ENCODE measurements around the gene MN1.

Gene MN1

DNA sequence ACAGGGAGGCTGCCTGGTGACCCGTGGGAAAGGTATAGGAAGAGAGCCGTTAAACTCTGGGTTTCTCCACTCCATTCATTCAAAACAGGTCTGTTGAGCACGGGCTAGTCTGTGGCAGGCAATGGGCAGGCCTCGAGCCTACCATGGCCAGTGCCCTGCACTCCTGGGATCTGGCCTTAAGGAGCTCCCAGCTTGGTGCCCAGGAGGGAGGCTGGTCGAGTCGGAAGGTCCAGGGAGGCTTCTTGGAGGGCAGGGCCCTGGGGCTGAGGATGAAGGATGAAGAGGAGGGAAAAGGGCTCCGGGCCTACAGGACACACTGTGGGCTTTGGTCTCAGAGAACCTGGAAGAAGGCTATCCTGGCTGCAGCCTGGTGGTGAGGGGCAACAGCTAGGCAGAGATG lies 41.9 kb upstream of the MN1 start:
- no peak for DNase-seq
- TF ChIP-seq, protein P1, sequence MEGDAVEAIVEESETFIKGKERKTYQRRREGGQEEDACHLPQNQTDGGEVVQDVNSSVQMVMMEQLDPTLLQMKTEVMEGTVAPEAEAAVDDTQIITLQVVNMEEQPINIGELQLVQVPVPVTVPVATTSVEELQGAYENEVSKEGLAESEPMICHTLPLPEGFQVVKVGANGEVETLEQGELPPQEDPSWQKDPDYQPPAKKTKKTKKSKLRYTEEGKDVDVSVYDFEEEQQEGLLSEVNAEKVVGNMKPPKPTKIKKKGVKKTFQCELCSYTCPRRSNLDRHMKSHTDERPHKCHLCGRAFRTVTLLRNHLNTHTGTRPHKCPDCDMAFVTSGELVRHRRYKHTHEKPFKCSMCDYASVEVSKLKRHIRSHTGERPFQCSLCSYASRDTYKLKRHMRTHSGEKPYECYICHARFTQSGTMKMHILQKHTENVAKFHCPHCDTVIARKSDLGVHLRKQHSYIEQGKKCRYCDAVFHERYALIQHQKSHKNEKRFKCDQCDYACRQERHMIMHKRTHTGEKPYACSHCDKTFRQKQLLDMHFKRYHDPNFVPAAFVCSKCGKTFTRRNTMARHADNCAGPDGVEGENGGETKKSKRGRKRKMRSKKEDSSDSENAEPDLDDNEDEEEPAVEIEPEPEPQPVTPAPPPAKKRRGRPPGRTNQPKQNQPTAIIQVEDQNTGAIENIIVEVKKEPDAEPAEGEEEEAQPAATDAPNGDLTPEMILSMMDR (IDR thresholded peaks at IDR 0.05; ENCODE audit: low read length) = no peak
- TF ChIP-seq EZH2phosphoT487 (IDR thresholded peaks at IDR 0.05; ENCODE audit: low read length) = no peak
- no peak for TF ChIP-seq EZH2 (optimal IDR thresholded peaks at IDR 0.05; ENCODE audit: low read depth, low read length)
- Histone ChIP-seq H3K27me3 (replicated peaks; ENCODE audit: insufficient read depth, low read length) (no peaks in the 10 kb centered on the region), H3K9me2 (replicated peaks; ENCODE audit: insufficient read depth, low read length) (no peaks in the 10 kb centered on the region), H2AFZ (ENCODE audit: low read length) (no peak overlapping the region), H3K4me1 (ENCODE audit: low read length) (no peaks in the 10 kb centered on the region), H3K27ac (ENCODE audit: low read length) (no peak overlapping the region), H3K36me3 (replicated peaks; ENCODE audit: insufficient read depth, low read length) (no peaks in the 10 kb centered on the region), H3K4me2 (ENCODE audit: low read depth, low read length) (no peak overlapping the region), H3K79me2 (ENCODE audit: low read length) (no peaks in the 10 kb centered on the region), H3K9me3 (replicated peaks; ENCODE audit: insufficient read depth, low read length) (no peaks in the 10 kb centered on the region), H3F3A (ENCODE audit: insufficient read depth, low read length) (no peaks in the 10 kb centered on the region), H3K4me3 (ENCODE audit: low read length) (no peak overlapping the region), H4K20me1 (ENCODE audit: insufficient read depth, low read length) (no peaks in the 10 kb centered on the region), H3K9ac (ENCODE audit: low read length) (no peak overlapping the region)

DNA sequence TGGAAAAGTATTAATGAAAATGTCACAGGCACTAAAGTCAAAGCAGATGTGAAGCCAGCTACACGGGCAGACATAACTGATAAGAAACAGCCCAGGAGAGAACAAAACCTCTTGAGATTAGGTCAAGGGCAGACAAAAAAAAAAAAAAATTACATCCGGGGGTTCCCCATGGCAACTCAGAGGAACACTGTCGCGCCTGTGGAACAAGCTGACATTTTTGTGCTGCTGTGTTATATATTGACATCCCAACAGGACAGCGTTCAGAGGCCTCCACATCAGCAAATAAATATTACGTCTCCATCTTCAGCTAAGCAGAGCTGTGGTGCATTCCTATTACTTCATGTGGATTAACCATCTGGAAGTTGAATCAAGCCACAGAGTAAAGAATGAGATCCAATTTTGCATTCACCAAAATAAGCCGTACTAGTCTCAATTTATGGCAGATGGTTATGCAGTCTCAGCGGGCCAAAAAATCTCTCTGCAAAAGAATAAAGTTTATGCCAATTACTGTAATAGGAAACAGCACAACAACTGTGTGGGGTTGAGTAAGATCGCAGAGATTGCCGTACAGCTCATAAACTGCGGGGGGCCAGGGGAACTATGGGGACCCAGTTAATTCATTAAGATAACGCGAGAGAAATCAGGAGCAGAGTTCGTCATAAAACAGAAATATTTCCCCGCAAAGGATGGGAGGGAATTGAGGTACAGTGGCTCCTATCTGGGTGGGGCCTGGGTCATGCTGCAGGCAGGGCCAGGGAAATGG lies 41.3 kb upstream of the MN1 start:
- no peak for DNase-seq
- Histone ChIP-seq H3K27me3 (replicated peaks; ENCODE audit: insufficient read depth, low read length) (no peaks in the 10 kb centered on the region), H3K4me2 (ENCODE audit: low read depth, low read length) (no peak overlapping the region), H3K4me1 (ENCODE audit: low read length) (no peaks in the 10 kb centered on the region), H3F3A (ENCODE audit: insufficient read depth, low read length) (no peaks in the 10 kb centered on the region), H3K4me3 (ENCODE audit: low read length) (no peak overlapping the region), H3K36me3 (replicated peaks; ENCODE audit: insufficient read depth, low read length) (no peaks in the 10 kb centered on the region), H3K9ac (ENCODE audit: low read length) (no peak overlapping the region), H3K79me2 (ENCODE audit: low read length) (no peaks in the 10 kb centered on the region), H3K9me3 (replicated peaks; ENCODE audit: insufficient read depth, low read length) (no peaks in the 10 kb centered on the region), H2AFZ (ENCODE audit: low read length) (no peak overlapping the region), H4K20me1 (ENCODE audit: insufficient read depth, low read length) (no peaks in the 10 kb centered on the region), H3K9me2 (replicated peaks; ENCODE audit: insufficient read depth, low read length) (no peaks in the 10 kb centered on the region), H3K27ac (ENCODE audit: low read length) (no peak overlapping the region)
- TF ChIP-seq, protein P1 (IDR thresholded peaks at IDR 0.05; ENCODE audit: low read length) = no peak
- TF ChIP-seq EZH2phosphoT487 (IDR thresholded peaks at IDR 0.05; ENCODE audit: low read length) (no peak), EZH2 (optimal IDR thresholded peaks at IDR 0.05; ENCODE audit: low read depth, low read length) (no peak)

DNA sequence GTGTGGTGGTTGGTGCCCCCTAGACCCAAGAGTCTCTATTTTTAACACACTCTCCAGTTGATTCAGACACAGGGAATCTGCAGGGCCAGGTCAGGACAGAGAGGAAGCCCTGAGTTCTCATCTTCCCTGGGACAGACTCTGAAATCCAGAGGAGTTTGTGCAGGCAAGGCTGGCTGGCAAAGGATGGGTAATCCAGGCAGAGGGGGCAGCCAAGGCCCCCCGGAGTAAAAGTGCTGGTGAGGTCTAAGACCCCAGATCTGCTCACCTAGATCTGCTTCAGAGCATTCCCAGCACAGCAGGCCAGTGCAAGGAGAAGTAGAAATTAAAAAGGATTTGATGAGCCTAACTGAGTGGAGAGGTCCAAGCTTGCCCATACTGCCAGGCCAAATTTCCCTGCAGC lies 40.6 kb upstream of the MN1 start:
- TF ChIP-seq EZH2phosphoT487 (IDR thresholded peaks at IDR 0.05; ENCODE audit: low read length) (no peak), EZH2 (optimal IDR thresholded peaks at IDR 0.05; ENCODE audit: low read depth, low read length) (no peak)
- TF ChIP-seq, protein P1 (IDR thresholded peaks at IDR 0.05; ENCODE audit: low read length) = no peak
- no peaks in the 10 kb centered on the region for H3K79me2 ChIP-seq (ENCODE audit: low read length)
- H3K27ac ChIP-seq (ENCODE audit: low read length) = no peak overlapping the region

More for the DNA sequence above, 40.6 kb upstream of the MN1 start:
- Histone ChIP-seq H3F3A (ENCODE audit: insufficient read depth, low read length) (no peaks in the 10 kb centered on the region), H3K4me2 (ENCODE audit: low read depth, low read length) (no peak overlapping the region), H3K4me1 (ENCODE audit: low read length) (no peaks in the 10 kb centered on the region), H4K20me1 (ENCODE audit: insufficient read depth, low read length) (no peaks in the 10 kb centered on the region), H3K4me3 (ENCODE audit: low read length) (no peak overlapping the region), H3K27me3 (replicated peaks; ENCODE audit: insufficient read depth, low read length) (no peaks in the 10 kb centered on the region), H3K9me2 (replicated peaks; ENCODE audit: insufficient read depth, low read length) (no peaks in the 10 kb centered on the region), H3K36me3 (replicated peaks; ENCODE audit: insufficient read depth, low read length) (no peaks in the 10 kb centered on the region), H3K9me3 (replicated peaks; ENCODE audit: insufficient read depth, low read length) (no peaks in the 10 kb centered on the region), H2AFZ (ENCODE audit: low read length) (no peak overlapping the region), H3K9ac (ENCODE audit: low read length) (no peak overlapping the region)
- DNase-seq = no peak
